CD4-positive, CD25-positive, alpha-beta regulatory T cell (primary cell): Measurements from ENCODE around the gene MEF2A. TPM values are rescaled to one million over a fixed set of nuclear protein-coding genes. Genes with fewer than 3 reads are reported as not detected.
A peak's percentile ranks its signal among the peaks of the same experiment; 100 is the strongest.

ENCODE experiments used
- ATAC-seq, 2 donors: fragments of 150-1000 bp; cut with Tn5 transposase; one replicate each; pipeline ENCODE4 v1.10.0; 2021; ENCODE audit warnings: low read depth in 2 of 2, moderate number of reproducible peaks in 2 of 2, moderate library complexity in 1 of 2
- DNase-seq, 3 donors: peaks; one replicate each; pipeline versions ENCODE4 v3.0.0 to v3.0.0-alpha.2; 2012 to 2022; ENCODE audit warnings: mixed read lengths in 1 of 3
- H3K27ac ChIP-seq: one replicate; pipeline ENCODE4 v1.7.0; 2013; ENCODE audit warnings: mild to moderate bottlenecking, low read length; ENCODE audit not compliant: insufficient read depth, poor library complexity, severe bottlenecking
- H3K27me3 ChIP-seq: one replicate; pipeline ENCODE4 v1.7.0; 2013; ENCODE audit warnings: low read length; ENCODE audit not compliant: control insufficient read depth, insufficient read depth
- H3K36me3 ChIP-seq: one replicate; pipeline ENCODE4 v1.7.0; 2013; ENCODE audit warnings: mild to moderate bottlenecking, low read length, moderate library complexity; ENCODE audit not compliant: control insufficient read depth, insufficient read depth
- H3K4me1 ChIP-seq: 2 replicates; pipeline ENCODE4 v1.7.0; 2013; ENCODE audit warnings: mild to moderate bottlenecking, low read length; ENCODE audit not compliant: insufficient read depth, control insufficient read depth, poor library complexity, severe bottlenecking
- H3K4me3 ChIP-seq: one replicate; pipeline ENCODE4 v1.7.0; 2013; ENCODE audit warnings: low read depth, mild to moderate bottlenecking, low read length, moderate library complexity
- H3K9me3 ChIP-seq, 2 experiments: 1 replicate in 1 of 2; 2 replicates in 1 of 2; pipeline ENCODE4 v1.7.0; 2013; ENCODE audit warnings: low read length in 2 of 2, mild to moderate bottlenecking in 1 of 2, moderate library complexity in 1 of 2; ENCODE audit not compliant: control insufficient read depth in 2 of 2
- H3K27ac Mint-ChIP-seq, 3 donors: one replicate each; pipeline ENCODE4 v1.8.0; 2020 to 2022; ENCODE audit warnings: mild to moderate bottlenecking in 3 of 3, mixed read lengths in 3 of 3, moderate library complexity in 2 of 3
- H3K27me3 Mint-ChIP-seq: one replicate; pipeline ENCODE4 v1.8.0; 2022; ENCODE audit warnings: mild to moderate bottlenecking, mixed read lengths
- H3K36me3 Mint-ChIP-seq: one replicate; pipeline ENCODE4 v1.8.0; 2020; ENCODE audit warnings: mixed read lengths
- H3K4me1 Mint-ChIP-seq, 4 donors: one replicate each; pipeline ENCODE4 v1.8.0; 2020 to 2022; ENCODE audit warnings: mixed read lengths in 4 of 4, mild to moderate bottlenecking in 1 of 4
- H3K4me3 Mint-ChIP-seq, 4 donors: one replicate each; pipeline ENCODE4 v1.8.0; 2020 to 2022; ENCODE audit warnings: mild to moderate bottlenecking in 4 of 4, mixed read lengths in 4 of 4, moderate library complexity in 3 of 4
- H3K9me3 Mint-ChIP-seq, 7 donors: one replicate each; pipeline ENCODE4 v1.8.0; 2020 to 2022; ENCODE audit warnings: mixed read lengths in 7 of 7, mild to moderate bottlenecking in 3 of 7, moderate library complexity in 2 of 7
- polyA plus RNA-seq, 4 donors: library from polyadenylated mRNA; unstranded; fragments of 300-500 nt; fragmentation: Illumina TruSeq; gene quantifications; one replicate each; pipeline ENCODE4 v1.2.3, GENCODE V29; 2021
- total RNA-seq: library from RNA; stranded (reverse); gene quantifications from one replicate; pipeline ENCODE4 v1.2.3, GENCODE V29; 2022

Gene MEF2A
- total and polyA plus RNA-seq, 5 donors from 2014 or later: 7.2 to 24.2 (median 10.3) TPM

- H3K36me3 Mint-ChIP-seq: peaks cover 42% of the 10 kb centered on the region
Observed at GRCh38 chr15:99632521-99632920, 66.7 kb downstream of the MEF2A start.

DNA sequence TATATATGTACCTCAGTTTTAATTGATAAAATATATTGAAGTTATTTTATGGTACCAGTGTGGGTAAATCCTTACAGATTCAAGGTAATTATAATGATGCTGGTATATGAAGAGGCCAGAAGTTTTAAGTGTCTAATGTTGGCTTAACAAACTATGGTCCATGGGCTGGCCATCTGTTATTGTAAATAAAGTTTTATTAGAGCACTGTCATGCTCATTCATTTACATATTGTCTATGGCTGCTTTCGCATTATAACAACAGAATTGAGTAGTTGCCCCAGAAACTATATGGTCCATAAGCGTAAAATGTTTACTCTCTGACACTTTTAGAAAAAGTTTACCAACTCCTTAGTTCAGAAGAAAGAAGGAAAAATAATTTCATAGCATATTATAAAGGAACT, 67.9 kb downstream of the MEF2A start:
- H3K27me3 ChIP-seq: no peaks in the 10 kb centered on the region
- peaks cover 17 to 37% (median 36%) of the 10 kb centered on the region in 4 donors for H3K4me1 Mint-ChIP-seq
- DNase-seq: no peak
- ATAC-seq: no peak
- peaks cover 46% of the 10 kb centered on the region for H3K36me3 Mint-ChIP-seq
- H3K9me3 ChIP-seq: no peaks in the 10 kb centered on the region
- peaks cover 13% of the 10 kb centered on the region for H3K36me3 ChIP-seq
- H3K27me3 Mint-ChIP-seq: no peaks in the 10 kb centered on the region
- peaks cover 0 to 7% (median 5%) of the 10 kb centered on the region in 7 donors for H3K9me3 Mint-ChIP-seq
- no peak overlapping the region for H3K4me3 Mint-ChIP-seq
- no peak overlapping the region for H3K4me3 ChIP-seq
- H3K27ac ChIP-seq: no peak overlapping the region
- no peak overlapping the region for H3K27ac Mint-ChIP-seq
- H3K4me1 ChIP-seq: no peaks in the 10 kb centered on the region

More at GRCh38 chr15:99632521-99632920, 66.7 kb downstream of the MEF2A start:
- Histone ChIP-seq H3K4me1 (no peaks in the 10 kb centered on the region), H3K27me3 (no peaks in the 10 kb centered on the region), H3K36me3 (peaks cover 13% of the 10 kb centered on the region), H3K9me3 (no peaks in the 10 kb centered on the region), H3K4me3 (no peak overlapping the region), H3K27ac (no peak overlapping the region)
- Mint-ChIP-seq H3K4me1 (peaks cover 27 to 43% (median 31%) of the 10 kb centered on the region in 4 donors), H3K27ac (no peak overlapping the region), H3K9me3 (peaks cover 0 to 7% (median 5%) of the 10 kb centered on the region in 7 donors), H3K27me3 (no peaks in the 10 kb centered on the region), H3K4me3 (no peak overlapping the region)
- DNase-seq: no peak
- no peak for ATAC-seq

GRCh38 chr15:99634576-99634975, 68.8 kb downstream of the MEF2A start:
- no peak overlapping the region for H3K4me3 ChIP-seq
- Mint-ChIP-seq H3K27ac (peak overlapping the region in 1 of 3 donors; percentile 41), H3K27me3 (no peaks in the 10 kb centered on the region), H3K4me1 (peaks cover 16 to 38% (median 35%) of the 10 kb centered on the region in 4 donors), H3K9me3 (peaks cover 0 to 7% (median 5%) of the 10 kb centered on the region in 7 donors), H3K36me3 (peaks cover 46% of the 10 kb centered on the region), H3K4me3 (no peak overlapping the region)
- no peaks in the 10 kb centered on the region for H3K4me1 ChIP-seq
- H3K27ac ChIP-seq: no peak overlapping the region
- DNase-seq (no peak), ATAC-seq (no peak)
- H3K36me3 ChIP-seq: peaks cover 13% of the 10 kb centered on the region
- H3K9me3 ChIP-seq: no peaks in the 10 kb centered on the region
- H3K27me3 ChIP-seq: no peaks in the 10 kb centered on the region

DNA sequence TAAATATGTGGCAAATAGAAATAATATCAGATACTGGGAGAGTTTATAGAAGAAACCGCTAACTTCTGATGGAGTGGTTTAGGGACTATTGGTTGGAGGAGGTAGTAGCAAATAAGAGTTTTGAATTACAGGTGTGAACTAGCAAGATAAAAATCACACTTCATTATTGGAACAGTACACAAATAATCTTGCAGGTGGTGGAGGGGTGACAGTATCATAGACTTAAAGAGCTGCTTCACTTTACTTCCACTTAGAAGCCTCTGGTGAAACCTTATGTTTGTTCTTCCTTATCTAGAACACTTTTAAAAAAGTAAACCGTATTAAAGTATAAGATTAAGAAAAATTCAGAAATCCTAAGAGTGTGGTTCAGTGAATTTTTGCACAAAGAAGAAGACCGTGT, 69.4 kb downstream of the MEF2A start:
- H3K27me3 Mint-ChIP-seq: no peaks in the 10 kb centered on the region
- H3K27ac Mint-ChIP-seq: no peak overlapping the region
- Histone ChIP-seq H3K27me3 (no peaks in the 10 kb centered on the region), H3K9me3 (no peaks in the 10 kb centered on the region), H3K36me3 (peaks cover 13% of the 10 kb centered on the region), H3K4me3 (no peak overlapping the region), H3K4me1 (no peaks in the 10 kb centered on the region), H3K27ac (no peak overlapping the region)
- H3K4me3 Mint-ChIP-seq: no peak overlapping the region
- peaks cover 0 to 7% (median 4%) of the 10 kb centered on the region in 7 donors for H3K9me3 Mint-ChIP-seq
- no peak for DNase-seq
- peaks cover 16 to 41% (median 32%) of the 10 kb centered on the region in 4 donors for H3K4me1 Mint-ChIP-seq
- peaks cover 42% of the 10 kb centered on the region for H3K36me3 Mint-ChIP-seq
- no peak for ATAC-seq

GRCh38 chr15:99635794-99636193, 70.0 kb downstream of the MEF2A start:
- Mint-ChIP-seq H3K4me3 (no peak overlapping the region), H3K27ac (no peak overlapping the region), H3K9me3 (peaks cover 0 to 7% (median 4%) of the 10 kb centered on the region in 7 donors), H3K36me3 (peaks cover 43% of the 10 kb centered on the region), H3K27me3 (no peaks in the 10 kb centered on the region), H3K4me1 (peaks cover 12 to 38% (median 26%) of the 10 kb centered on the region in 4 donors)
- DNase-seq: no peak
- Histone ChIP-seq H3K4me1 (no peaks in the 10 kb centered on the region), H3K4me3 (no peak overlapping the region), H3K27me3 (no peaks in the 10 kb centered on the region), H3K36me3 (peaks cover 13% of the 10 kb centered on the region), H3K9me3 (no peaks in the 10 kb centered on the region), H3K27ac (no peak overlapping the region)
- ATAC-seq: no peak

DNA sequence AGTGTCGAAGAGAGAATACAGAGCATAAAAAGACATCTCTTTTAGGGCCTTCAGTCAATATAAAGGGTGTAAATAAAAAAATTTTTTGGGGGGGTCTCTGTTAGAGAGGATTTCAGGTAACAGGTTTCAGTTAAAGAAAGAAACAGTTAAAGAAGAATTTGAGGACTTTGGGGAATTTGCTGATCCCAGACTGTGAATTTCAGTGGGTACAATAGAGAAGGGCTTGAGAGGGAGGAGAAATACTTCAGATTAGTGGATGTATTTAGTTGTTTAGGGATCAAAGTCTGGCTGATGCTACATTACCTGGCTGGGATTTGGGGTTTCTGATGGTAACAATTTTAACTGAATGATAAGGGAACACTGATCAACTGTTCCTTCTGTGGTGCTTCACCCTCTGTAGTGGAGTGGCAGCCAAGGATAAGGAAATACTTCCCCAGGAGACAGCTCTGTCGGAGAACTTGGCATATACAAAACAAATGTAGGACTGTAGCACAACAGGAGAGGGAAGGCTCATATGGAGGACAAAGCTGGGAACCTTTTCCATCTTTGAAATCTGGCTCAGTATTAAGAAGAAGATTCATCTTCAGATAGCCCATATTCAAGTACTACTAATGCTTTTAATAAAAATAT, 79.2 kb downstream of the MEF2A start:
- no peak overlapping the region for H3K27ac ChIP-seq
- H3K9me3 Mint-ChIP-seq: peaks cover 2 to 16% (median 4%) of the 10 kb centered on the region in 7 donors
- no peaks in the 10 kb centered on the region for H3K4me1 ChIP-seq
- H3K36me3 Mint-ChIP-seq: peaks cover 54% of the 10 kb centered on the region
- H3K4me3 ChIP-seq: no peak overlapping the region
- H3K27ac Mint-ChIP-seq: no peak overlapping the region
- H3K27me3 ChIP-seq: no peaks in the 10 kb centered on the region
- peaks cover 17% of the 10 kb centered on the region for H3K36me3 ChIP-seq
- H3K4me3 Mint-ChIP-seq: no peak overlapping the region
- H3K9me3 ChIP-seq: peaks cover 16 to 18% of the 10 kb centered on the region in 2 experiments
- H3K4me1 Mint-ChIP-seq: peaks cover 0 to 7% (median 6%) of the 10 kb centered on the region in 4 donors
- ATAC-seq (no peak), DNase-seq (no peak)
- H3K27me3 Mint-ChIP-seq: no peaks in the 10 kb centered on the region

DNA sequence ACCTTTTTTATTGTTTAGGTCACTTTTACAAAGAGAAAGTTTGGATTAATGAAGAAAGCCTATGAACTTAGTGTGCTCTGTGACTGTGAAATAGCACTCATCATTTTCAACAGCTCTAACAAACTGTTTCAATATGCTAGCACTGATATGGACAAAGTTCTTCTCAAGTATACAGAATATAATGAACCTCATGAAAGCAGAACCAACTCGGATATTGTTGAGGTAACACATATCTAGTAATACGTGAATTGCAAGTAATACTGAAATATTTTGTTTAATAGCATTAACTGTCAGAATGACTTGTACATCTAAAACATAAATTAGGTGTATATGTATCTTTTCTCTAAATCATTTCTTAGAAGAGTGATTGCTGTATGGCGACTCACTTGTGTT, 79.8 kb downstream of the MEF2A start:
- H3K4me1 ChIP-seq: no peaks in the 10 kb centered on the region

DNA sequence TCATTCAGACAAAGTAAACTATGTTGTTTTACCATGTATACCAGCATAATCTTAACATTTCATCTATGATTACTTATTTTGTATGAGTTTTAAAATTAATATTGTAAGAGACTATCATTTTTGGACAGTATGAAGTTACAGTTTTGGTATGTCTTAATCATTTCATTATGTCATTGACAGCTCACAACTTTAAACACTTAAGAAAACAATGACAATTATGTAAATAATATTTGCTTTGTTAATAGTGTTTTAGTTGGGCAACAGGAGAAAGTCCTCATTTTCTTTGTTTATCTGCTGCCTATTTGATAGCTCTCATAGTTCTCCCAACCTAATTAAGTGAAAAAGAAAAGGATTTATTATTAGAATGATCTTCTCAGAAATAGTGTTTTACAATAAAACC, 80.2 kb downstream of the MEF2A start:
- no peak overlapping the region for H3K4me3 Mint-ChIP-seq
- ATAC-seq (no peak), DNase-seq (no peak)
- H3K9me3 ChIP-seq: peaks cover 16 to 18% of the 10 kb centered on the region in 2 experiments
- H3K9me3 Mint-ChIP-seq: peaks cover 2 to 16% (median 4%) of the 10 kb centered on the region in 7 donors
- no peak overlapping the region for H3K27ac ChIP-seq
- peaks cover 0 to 7% (median 6%) of the 10 kb centered on the region in 4 donors for H3K4me1 Mint-ChIP-seq
- H3K36me3 Mint-ChIP-seq: peaks cover 57% of the 10 kb centered on the region
- no peak overlapping the region for H3K27ac Mint-ChIP-seq
- H3K4me3 ChIP-seq: no peak overlapping the region
- H3K4me1 ChIP-seq: no peaks in the 10 kb centered on the region
- no peaks in the 10 kb centered on the region for H3K27me3 Mint-ChIP-seq
- H3K36me3 ChIP-seq: peaks cover 17% of the 10 kb centered on the region
- H3K27me3 ChIP-seq: no peaks in the 10 kb centered on the region

More for the DNA sequence above, 79.8 kb downstream of the MEF2A start:
- Mint-ChIP-seq H3K4me1 (peaks cover 0 to 7% (median 5%) of the 10 kb centered on the region in 4 donors), H3K27me3 (no peaks in the 10 kb centered on the region), H3K9me3 (peaks cover 2 to 16% (median 4%) of the 10 kb centered on the region in 7 donors), H3K4me3 (no peak overlapping the region), H3K27ac (no peak overlapping the region), H3K36me3 (peaks cover 59% of the 10 kb centered on the region)
- peaks cover 17% of the 10 kb centered on the region for H3K36me3 ChIP-seq
- no peak overlapping the region for H3K27ac ChIP-seq
- no peak for ATAC-seq
- no peak overlapping the region for H3K4me3 ChIP-seq
- no peaks in the 10 kb centered on the region for H3K27me3 ChIP-seq
- DNase-seq: no peak
- H3K9me3 ChIP-seq: peaks cover 16 to 18% of the 10 kb centered on the region in 2 experiments
